SK-N-SH treated with all-trans-retinoic acid at 6 μM for 48 hours (cell line): ENCODE results near the gene TMTC2.

Experiments used
- ATAC-seq: fragments of 200-7000 bp; cut with Tn5 transposase; 3 replicates; pipeline ENCODE4 v1.9.1; 2020; ENCODE audit warnings: mild to moderate bottlenecking, moderate library complexity
- ARNTL ChIP-seq: fragments of 450-650 bp; formaldehyde crosslinking; IDR thresholded peaks from 2 replicates; pipeline ENCODE4 v1.5.0; 2020; ENCODE audit warnings: low read depth, mild to moderate bottlenecking, moderate library complexity, borderline replicate concordance
- BACH2 ChIP-seq: fragments of 250-450 bp; sonication (Bioruptor Pico); IDR thresholded peaks from 2 replicates; pipeline ENCODE4 v1.9.0; 2021; ENCODE audit warnings: mild to moderate bottlenecking, borderline replicate concordance
- CSDC2 ChIP-seq: fragments of 250-450 bp; sonication (Bioruptor Pico); IDR thresholded peaks from 2 replicates; pipeline ENCODE4 v1.5.0; 2020; ENCODE audit warnings: mild to moderate bottlenecking, moderate library complexity
- ESRRG ChIP-seq: fragments of 250-450 bp; sonication (Bioruptor Pico); IDR thresholded peaks from 2 replicates; pipeline ENCODE4 v1.6.1; 2021; ENCODE audit warnings: mild to moderate bottlenecking
- GLIS3 ChIP-seq: fragments of 250-450 bp; sonication (Bioruptor Pico); IDR thresholded peaks from 2 replicates; pipeline ENCODE4 v1.5.0; 2020; ENCODE audit warnings: mild to moderate bottlenecking, moderate library complexity
- ISL1 ChIP-seq: fragments of 250-450 bp; sonication (Bioruptor Pico); IDR thresholded peaks from 2 replicates; pipeline ENCODE4 v2.1.2; 2022; ENCODE audit warnings: mild to moderate bottlenecking, moderate library complexity
- OSR1 ChIP-seq: fragments of 250-450 bp; sonication (Bioruptor Pico); IDR thresholded peaks from 2 replicates; pipeline ENCODE4 v1.8.0; 2022; ENCODE audit warnings: moderate library complexity, mild to moderate bottlenecking, inconsistent platforms
- PPARA ChIP-seq: fragments of 250-450 bp; sonication (Bioruptor Pico); IDR thresholded peaks from 2 replicates; pipeline ENCODE4 v1.5.0; 2020; ENCODE audit warnings: mild to moderate bottlenecking, borderline replicate concordance
- RARB ChIP-seq: fragments of 250-450 bp; sonication (Bioruptor Pico); IDR thresholded peaks from 2 replicates; pipeline ENCODE4 v1.8.0; 2021; ENCODE audit warnings: mild to moderate bottlenecking, moderate library complexity
- TCF4 ChIP-seq: fragments of 250-450 bp; sonication (Bioruptor Pico); IDR thresholded peaks from 2 replicates; pipeline ENCODE4 v1.8.0; 2021; ENCODE audit warnings: mild to moderate bottlenecking, moderate library complexity, borderline replicate concordance
- TOX ChIP-seq: fragments of 250-450 bp; sonication (Bioruptor Pico); IDR thresholded peaks from 2 replicates; pipeline ENCODE4 v1.8.0; 2021; ENCODE audit warnings: mild to moderate bottlenecking, moderate library complexity, borderline replicate concordance
- ZC3H10 ChIP-seq: fragments of 250-450 bp; sonication (Bioruptor Pico); IDR thresholded peaks from 2 replicates; pipeline ENCODE4 v1.5.1; 2021; ENCODE audit warnings: mild to moderate bottlenecking, moderate library complexity
- ZFP3 ChIP-seq: fragments of 250-450 bp; sonication (Bioruptor Pico); IDR thresholded peaks from 2 replicates; pipeline ENCODE4 v1.5.0; 2020; ENCODE audit warnings: mild to moderate bottlenecking, moderate library complexity
- ZFP30 ChIP-seq: fragments of 450-650 bp; formaldehyde crosslinking; IDR thresholded peaks from 2 replicates; pipeline ENCODE4 v1.5.0; 2022; ENCODE audit warnings: mild to moderate bottlenecking, moderate library complexity
- ZNF70 ChIP-seq: fragments of 450-650 bp; formaldehyde crosslinking; IDR thresholded peaks from 2 replicates; pipeline ENCODE4 v1.5.0; 2020; ENCODE audit warnings: mild to moderate bottlenecking, moderate library complexity
- ZNF8 ChIP-seq: fragments of 450-650 bp; formaldehyde crosslinking; IDR thresholded peaks from 2 replicates; pipeline ENCODE4 v1.5.0; 2020; ENCODE audit warnings: mild to moderate bottlenecking, moderate library complexity
- TF ChIP-seq, protein P1 (sequence below): fragments of 250-450 bp; sonication (Bioruptor Pico); IDR thresholded peaks from 2 replicates; pipeline ENCODE4 v1.8.0; 2020; ENCODE audit warnings: mild to moderate bottlenecking, moderate library complexity, borderline replicate concordance
- TF ChIP-seq, protein P2 (sequence below): fragments of 250-450 bp; sonication (Bioruptor Pico); IDR thresholded peaks from 2 replicates; pipeline ENCODE4 v1.8.0; 2021; ENCODE audit warnings: low read depth, mild to moderate bottlenecking, moderate library complexity, borderline replicate concordance
- TF ChIP-seq, protein P3 (sequence below): fragments of 250-450 bp; sonication (Bioruptor Pico); IDR thresholded peaks from 2 replicates; pipeline ENCODE4 v1.5.0; 2020; ENCODE audit warnings: mild to moderate bottlenecking, moderate library complexity
- TF ChIP-seq, protein P4 (sequence below): fragments of 250-450 bp; sonication (Bioruptor Pico); IDR thresholded peaks from 2 replicates; pipeline ENCODE4 v1.5.1; 2020; ENCODE audit warnings: low read depth, mild to moderate bottlenecking, moderate library complexity
- TF ChIP-seq, protein P5 (sequence below): fragments of 250-450 bp; sonication (Bioruptor Pico); IDR thresholded peaks from 2 replicates; pipeline ENCODE4 v1.5.1; 2021; ENCODE audit warnings: mild to moderate bottlenecking, moderate library complexity

TMTC2 gene

DNA sequence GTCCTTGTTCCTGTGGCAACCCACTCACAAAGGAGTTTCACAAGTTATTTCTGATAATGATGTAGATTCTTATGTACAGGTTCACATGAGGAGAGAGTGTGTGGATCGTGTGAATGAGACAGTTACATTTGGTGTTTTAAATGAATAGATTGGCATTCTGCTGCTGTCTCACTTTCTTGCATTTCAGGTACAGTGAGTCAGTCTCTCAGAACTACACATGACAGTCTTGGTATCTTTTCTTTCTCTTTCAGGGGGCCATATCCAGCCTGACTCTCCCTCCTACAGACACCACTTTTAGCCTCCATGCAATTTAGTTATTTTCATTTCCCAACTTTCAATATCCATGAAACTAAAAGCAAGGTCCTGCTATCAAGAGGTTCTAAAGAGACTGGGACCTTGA lies 19.9 kb upstream of the TMTC2 start:
- ATAC-seq, result no peak
- TF ChIP-seq, protein P1, sequence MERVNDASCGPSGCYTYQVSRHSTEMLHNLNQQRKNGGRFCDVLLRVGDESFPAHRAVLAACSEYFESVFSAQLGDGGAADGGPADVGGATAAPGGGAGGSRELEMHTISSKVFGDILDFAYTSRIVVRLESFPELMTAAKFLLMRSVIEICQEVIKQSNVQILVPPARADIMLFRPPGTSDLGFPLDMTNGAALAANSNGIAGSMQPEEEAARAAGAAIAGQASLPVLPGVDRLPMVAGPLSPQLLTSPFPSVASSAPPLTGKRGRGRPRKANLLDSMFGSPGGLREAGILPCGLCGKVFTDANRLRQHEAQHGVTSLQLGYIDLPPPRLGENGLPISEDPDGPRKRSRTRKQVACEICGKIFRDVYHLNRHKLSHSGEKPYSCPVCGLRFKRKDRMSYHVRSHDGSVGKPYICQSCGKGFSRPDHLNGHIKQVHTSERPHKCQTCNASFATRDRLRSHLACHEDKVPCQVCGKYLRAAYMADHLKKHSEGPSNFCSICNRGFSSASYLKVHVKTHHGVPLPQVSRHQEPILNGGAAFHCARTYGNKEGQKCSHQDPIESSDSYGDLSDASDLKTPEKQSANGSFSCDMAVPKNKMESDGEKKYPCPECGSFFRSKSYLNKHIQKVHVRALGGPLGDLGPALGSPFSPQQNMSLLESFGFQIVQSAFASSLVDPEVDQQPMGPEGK, result no peak
- TF ChIP-seq ZFP3 (CRISPR knock-in tag) (no peak), TOX (CRISPR knock-in tag) (no peak), ESRRG (CRISPR knock-in tag) (no peak), PPARA (CRISPR knock-in tag) (no peak), ZFP30 (CRISPR knock-in tag) (no peak), ARNTL (CRISPR knock-in tag) (no peak), BACH2 (CRISPR knock-in tag) (no peak), ISL1 (no peak)
- TF ChIP-seq, protein P2, sequence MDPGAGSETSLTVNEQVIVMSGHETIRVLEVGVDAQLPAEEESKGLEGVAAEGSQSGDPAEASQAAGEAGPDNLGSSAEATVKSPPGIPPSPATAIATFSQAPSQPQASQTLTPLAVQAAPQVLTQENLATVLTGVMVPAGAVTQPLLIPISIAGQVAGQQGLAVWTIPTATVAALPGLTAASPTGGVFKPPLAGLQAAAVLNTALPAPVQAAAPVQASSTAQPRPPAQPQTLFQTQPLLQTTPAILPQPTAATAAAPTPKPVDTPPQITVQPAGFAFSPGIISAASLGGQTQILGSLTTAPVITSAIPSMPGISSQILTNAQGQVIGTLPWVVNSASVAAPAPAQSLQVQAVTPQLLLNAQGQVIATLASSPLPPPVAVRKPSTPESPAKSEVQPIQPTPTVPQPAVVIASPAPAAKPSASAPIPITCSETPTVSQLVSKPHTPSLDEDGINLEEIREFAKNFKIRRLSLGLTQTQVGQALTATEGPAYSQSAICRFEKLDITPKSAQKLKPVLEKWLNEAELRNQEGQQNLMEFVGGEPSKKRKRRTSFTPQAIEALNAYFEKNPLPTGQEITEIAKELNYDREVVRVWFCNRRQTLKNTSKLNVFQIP (CRISPR knock-in tag), result no peak
- TF ChIP-seq, all 23 proteins: peak for 0

DNA sequence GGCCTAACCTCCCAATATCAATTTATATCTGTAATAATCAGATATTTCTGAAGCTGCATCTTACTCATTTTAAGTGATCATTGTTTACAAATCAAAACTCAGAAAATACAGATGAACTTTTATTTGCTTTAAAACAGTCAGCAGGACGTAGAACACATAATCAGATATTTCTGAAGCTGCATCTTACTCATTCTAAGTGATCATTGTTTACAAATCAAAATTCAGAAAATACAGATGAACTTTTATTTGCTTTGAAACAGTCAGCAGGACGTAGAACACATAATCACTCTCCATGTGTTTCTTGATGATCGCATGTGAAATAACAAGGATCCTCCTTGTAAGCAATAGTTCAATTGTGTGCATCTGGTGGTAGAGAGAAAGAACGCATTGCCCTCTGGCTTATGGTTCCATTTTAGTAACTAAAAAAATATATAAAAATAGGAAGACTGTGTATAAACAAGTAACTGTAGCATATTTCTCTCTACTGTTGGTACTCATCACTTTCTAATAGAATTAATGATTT lies 15.0 kb upstream of the TMTC2 start:
- TF ChIP-seq PPARA (CRISPR knock-in tag), result no peak
- ATAC-seq, result no peak

DNA sequence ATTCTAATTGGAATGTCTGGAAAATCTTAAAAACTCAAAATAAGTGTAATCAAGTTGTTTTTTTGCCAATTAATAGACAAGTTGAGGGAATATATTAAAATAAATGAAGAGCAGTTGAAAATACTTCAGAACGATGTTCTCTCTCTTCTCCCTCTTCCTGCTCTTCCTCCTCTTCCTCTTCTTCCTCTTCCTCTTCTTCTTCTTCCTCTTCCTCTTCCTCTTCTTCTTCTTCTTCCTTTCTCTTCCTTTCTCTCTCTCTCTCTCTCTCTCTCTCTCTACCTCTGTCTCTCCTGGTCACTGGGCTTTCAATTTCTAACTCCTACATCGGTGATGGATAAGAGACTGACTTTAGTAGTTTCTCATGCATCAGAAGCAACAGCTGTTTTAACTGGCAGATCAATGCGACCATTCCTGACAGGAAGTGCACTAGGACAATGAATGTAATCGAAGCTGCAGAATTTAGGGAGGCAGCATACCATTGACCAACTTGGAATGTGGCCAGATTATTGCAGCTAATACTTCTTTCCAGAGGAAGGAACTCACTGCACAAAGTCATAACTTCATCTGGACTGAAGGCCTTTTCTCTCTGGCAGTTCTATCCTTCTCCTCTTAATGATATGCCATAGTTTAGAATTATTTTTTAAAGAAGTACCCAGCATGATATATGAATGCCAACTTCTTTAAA lies 13.8 kb upstream of the TMTC2 start:
- no peak for TF ChIP-seq PPARA (CRISPR knock-in tag)
- TF ChIP-seq, protein P3, sequence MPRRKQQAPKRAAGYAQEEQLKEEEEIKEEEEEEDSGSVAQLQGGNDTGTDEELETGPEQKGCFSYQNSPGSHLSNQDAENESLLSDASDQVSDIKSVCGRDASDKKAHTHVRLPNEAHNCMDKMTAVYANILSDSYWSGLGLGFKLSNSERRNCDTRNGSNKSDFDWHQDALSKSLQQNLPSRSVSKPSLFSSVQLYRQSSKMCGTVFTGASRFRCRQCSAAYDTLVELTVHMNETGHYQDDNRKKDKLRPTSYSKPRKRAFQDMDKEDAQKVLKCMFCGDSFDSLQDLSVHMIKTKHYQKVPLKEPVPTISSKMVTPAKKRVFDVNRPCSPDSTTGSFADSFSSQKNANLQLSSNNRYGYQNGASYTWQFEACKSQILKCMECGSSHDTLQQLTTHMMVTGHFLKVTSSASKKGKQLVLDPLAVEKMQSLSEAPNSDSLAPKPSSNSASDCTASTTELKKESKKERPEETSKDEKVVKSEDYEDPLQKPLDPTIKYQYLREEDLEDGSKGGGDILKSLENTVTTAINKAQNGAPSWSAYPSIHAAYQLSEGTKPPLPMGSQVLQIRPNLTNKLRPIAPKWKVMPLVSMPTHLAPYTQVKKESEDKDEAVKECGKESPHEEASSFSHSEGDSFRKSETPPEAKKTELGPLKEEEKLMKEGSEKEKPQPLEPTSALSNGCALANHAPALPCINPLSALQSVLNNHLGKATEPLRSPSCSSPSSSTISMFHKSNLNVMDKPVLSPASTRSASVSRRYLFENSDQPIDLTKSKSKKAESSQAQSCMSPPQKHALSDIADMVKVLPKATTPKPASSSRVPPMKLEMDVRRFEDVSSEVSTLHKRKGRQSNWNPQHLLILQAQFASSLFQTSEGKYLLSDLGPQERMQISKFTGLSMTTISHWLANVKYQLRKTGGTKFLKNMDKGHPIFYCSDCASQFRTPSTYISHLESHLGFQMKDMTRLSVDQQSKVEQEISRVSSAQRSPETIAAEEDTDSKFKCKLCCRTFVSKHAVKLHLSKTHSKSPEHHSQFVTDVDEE (CRISPR knock-in tag), result no peak
- TF ChIP-seq, protein P4, sequence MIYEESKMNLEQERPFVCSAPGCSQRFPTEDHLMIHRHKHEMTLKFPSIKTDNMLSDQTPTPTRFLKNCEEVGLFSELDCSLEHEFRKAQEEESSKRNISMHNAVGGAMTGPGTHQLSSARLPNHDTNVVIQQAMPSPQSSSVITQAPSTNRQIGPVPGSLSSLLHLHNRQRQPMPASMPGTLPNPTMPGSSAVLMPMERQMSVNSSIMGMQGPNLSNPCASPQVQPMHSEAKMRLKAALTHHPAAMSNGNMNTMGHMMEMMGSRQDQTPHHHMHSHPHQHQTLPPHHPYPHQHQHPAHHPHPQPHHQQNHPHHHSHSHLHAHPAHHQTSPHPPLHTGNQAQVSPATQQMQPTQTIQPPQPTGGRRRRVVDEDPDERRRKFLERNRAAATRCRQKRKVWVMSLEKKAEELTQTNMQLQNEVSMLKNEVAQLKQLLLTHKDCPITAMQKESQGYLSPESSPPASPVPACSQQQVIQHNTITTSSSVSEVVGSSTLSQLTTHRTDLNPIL (CRISPR knock-in tag), result no peak
- no peak for TF ChIP-seq ARNTL (CRISPR knock-in tag)
- no peak for TF ChIP-seq ZFP30 (CRISPR knock-in tag)
- no peak for TF ChIP-seq CSDC2 (CRISPR knock-in tag)
- no peak for TF ChIP-seq ZNF8 (CRISPR knock-in tag)
- no peak for TF ChIP-seq ISL1
- TF ChIP-seq OSR1 (CRISPR knock-in tag), result no peak
- no peak for TF ChIP-seq ZC3H10 (CRISPR knock-in tag)
- TF ChIP-seq GLIS3, result no peak
- no peak for TF ChIP-seq TOX (CRISPR knock-in tag)
- TF ChIP-seq ZNF70 (CRISPR knock-in tag), result no peak
- no peak for TF ChIP-seq BACH2 (CRISPR knock-in tag)
- TF ChIP-seq, protein P5, sequence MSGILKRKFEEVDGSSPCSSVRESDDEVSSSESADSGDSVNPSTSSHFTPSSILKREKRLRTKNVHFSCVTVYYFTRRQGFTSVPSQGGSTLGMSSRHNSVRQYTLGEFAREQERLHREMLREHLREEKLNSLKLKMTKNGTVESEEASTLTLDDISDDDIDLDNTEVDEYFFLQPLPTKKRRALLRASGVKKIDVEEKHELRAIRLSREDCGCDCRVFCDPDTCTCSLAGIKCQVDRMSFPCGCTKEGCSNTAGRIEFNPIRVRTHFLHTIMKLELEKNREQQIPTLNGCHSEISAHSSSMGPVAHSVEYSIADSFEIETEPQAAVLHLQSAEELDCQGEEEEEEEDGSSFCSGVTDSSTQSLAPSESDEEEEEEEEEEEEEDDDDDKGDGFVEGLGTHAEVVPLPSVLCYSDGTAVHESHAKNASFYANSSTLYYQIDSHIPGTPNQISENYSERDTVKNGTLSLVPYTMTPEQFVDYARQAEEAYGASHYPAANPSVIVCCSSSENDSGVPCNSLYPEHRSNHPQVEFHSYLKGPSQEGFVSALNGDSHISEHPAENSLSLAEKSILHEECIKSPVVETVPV, result no peak
- TF ChIP-seq ESRRG (CRISPR knock-in tag), result no peak
- TF ChIP-seq RARB (CRISPR knock-in tag), result no peak
- no peak for TF ChIP-seq ZFP3 (CRISPR knock-in tag)
- no peak for TF ChIP-seq TCF4 (CRISPR knock-in tag)
- TF ChIP-seq, all 23 proteins: peak for 0
- ATAC-seq, result no peak
